HL-60 (cell line): Measurements from ENCODE around the gene ROR2.

ENCODE experiments used
- DNase-seq, 2 experiments: peaks; one replicate each; pipeline ENCODE4 v3.0.0-alpha.2; 2010 to 2020; ENCODE audit warnings: low read depth in 1 of 2, low spot score in 1 of 2
- H3K27ac ChIP-seq: fragments of 250-450 bp; sonication (Bioruptor Pico); replicated peaks from 2 replicates; pipeline ENCODE4 v1.5.1; 2020; ENCODE audit warnings: mild to moderate bottlenecking, moderate library complexity
- H3K27me3 ChIP-seq: fragments of 250-450 bp; sonication (Bioruptor Pico); 2 replicates; pipeline ENCODE4 v1.5.1; 2021; ENCODE audit warnings: mild to moderate bottlenecking, moderate library complexity; ENCODE audit not compliant: insufficient read depth, poor library complexity, severe bottlenecking
- H3K4me3 ChIP-seq: replicated peaks from 2 replicates; pipeline ENCODE4 v1.5.1; 2011; ENCODE audit warnings: mild to moderate bottlenecking, control low read depth, low read length; ENCODE audit not compliant: insufficient read depth
- CTCF ChIP-seq: IDR thresholded peaks from one replicate; pipeline ENCODE4 v1.5.1; 2011; ENCODE audit warnings: low read length, control low read depth, inconsistent platforms; ENCODE audit not compliant: insufficient read depth
- GABPA ChIP-seq: IDR thresholded peaks from 2 replicates; pipeline ENCODE4 v1.6.1; 2012; ENCODE audit warnings: low read depth
- POLR2AphosphoS5 ChIP-seq: IDR thresholded peaks from 2 replicates; pipeline ENCODE4 v1.6.1; 2012; ENCODE audit warnings: low read depth
- REST ChIP-seq: IDR thresholded peaks from 2 replicates; pipeline ENCODE4 v1.6.1; 2012; ENCODE audit warnings: low read depth; ENCODE audit not compliant: insufficient replicate concordance
- SPI1 ChIP-seq: IDR thresholded peaks from 2 replicates; pipeline ENCODE4 v1.6.1; 2012; ENCODE audit warnings: low read depth, mild to moderate bottlenecking, borderline replicate concordance

Gene ROR2

GRCh38 chr9:91949392-91949945 lies 559 bp downstream of the ROR2 start:
- Histone ChIP-seq H3K27ac (no peak overlapping the region), H3K27me3 (peaks cover 28% of the 10 kb centered on the region), H3K4me3 (peak overlapping the region; percentile 44)
- TF ChIP-seq POLR2AphosphoS5 (no peak), REST (no peak), CTCF (no peak), GABPA (no peak), SPI1 (no peak)
- no peak for DNase-seq

GRCh38 chr9:91948597-91949391 lies 1.2 kb downstream of the ROR2 start:
- TF ChIP-seq SPI1 (peak; percentile 14; the same call in 1 of the 2 replicates), CTCF (no peak), GABPA (no peak), REST (no peak)
- Histone ChIP-seq H3K27me3 (peaks cover 28% of the 10 kb centered on the region), H3K27ac (no peak overlapping the region), H3K4me3 (peak overlapping the region; percentile 44)
- DNase-seq, result peak in 1 of 2 experiments; percentile 54

- no peak for DNase-seq
- Histone ChIP-seq H3K27ac (no peak overlapping the region), H3K27me3 (peaks cover 28% of the 10 kb centered on the region), H3K4me3 (peak overlapping the region; percentile 5)
- TF ChIP-seq REST (no peak), SPI1 (no peak)
These were observed 1.9 kb downstream of the ROR2 start for GRCh38 chr9:91948101-91948596.
